Liver (tissue), 2 donors: Measurements from ENCODE around the gene POLR2C.

Experiments used
- CTCF ChIP-seq: fragments of 150-350 bp; IDR thresholded peaks from 2 replicates; pipeline ENCODE4 v1.5.1; 2017; ENCODE audit warnings: improper control_type of control experiment, low read depth, low read length; ENCODE audit not compliant: missing input control
- TF ChIP-seq, protein P1 (sequence below): IDR thresholded peaks from 2 replicates; pipeline ENCODE4 v1.6.1; 2016; ENCODE audit warnings: antibody characterized with exemption
- donor health status: healthy.

- TF ChIP-seq CTCF: no peak
- TF ChIP-seq, protein P1, sequence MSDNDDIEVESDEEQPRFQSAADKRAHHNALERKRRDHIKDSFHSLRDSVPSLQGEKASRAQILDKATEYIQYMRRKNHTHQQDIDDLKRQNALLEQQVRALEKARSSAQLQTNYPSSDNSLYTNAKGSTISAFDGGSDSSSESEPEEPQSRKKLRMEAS: no peak
Measured at GRCh38 chr16:57479205-57479975, 16.9 kb downstream of the POLR2C start.
